Fibroblast of mammary gland (primary cell): ENCODE data around the gene TSC2.

Experiments used
- DNase-seq: peaks from one replicate; pipeline ENCODE4 v3.0.0-alpha.2; 2010; ENCODE audit warnings: low read depth
- H3K4me3 ChIP-seq: 2 replicates; pipeline ENCODE4 v1.5.1; 2011; ENCODE audit warnings: low read depth, mild to moderate bottlenecking, low read length, moderate library complexity; ENCODE audit not compliant: control insufficient read depth
- TF ChIP-seq, protein P1 (sequence below): conservative IDR thresholded peaks from 2 replicates; pipeline ENCODE4 v1.5.1; 2011; ENCODE audit warnings: low read depth, low read length, inconsistent platforms; ENCODE audit not compliant: control insufficient read depth, insufficient read depth

The TSC2 gene

DNA sequence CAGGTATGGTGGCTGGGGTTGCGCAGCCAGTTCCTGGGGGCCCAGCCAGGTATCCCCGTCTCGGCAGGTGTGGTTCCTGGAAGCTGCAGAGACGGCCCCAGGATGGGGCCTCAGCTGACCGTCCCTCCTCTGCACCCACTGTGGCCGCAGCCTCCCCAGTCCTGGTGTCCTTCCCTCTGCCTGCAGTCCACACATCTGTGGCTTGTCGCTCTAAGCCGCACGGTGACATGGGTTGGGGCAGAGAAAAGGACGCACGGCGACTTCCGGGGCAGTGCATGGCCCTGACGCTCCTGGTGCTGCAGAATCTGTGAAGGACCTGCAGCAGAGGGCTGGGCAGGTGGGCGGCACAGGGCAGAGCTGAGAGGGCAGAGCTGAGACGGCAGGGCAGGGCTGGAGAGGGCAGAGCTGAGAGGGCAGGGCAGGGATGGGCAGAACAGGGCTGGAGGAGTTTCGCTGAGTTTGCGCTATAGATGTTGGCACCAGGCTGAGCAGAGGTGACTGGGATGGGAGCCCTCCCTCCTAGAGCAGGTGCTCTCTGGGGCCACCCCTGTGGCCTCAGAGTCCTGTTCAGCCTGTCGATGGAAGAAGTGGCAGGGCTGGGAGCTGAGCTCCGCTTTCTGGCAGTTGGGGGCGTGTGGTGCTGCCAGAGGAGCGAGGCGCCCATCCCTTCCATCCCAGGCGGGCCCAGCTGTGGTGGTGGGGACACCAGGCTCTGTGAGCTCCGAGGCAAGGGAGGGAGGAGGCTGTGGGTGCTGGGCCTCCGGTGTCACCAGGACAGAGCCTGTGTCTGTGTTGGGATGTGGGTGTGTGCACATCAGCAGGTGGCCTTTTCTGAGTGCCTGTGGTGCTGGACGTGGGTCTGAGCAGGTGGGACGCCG is 23.0 kb downstream of the TSC2 start:
- TF ChIP-seq, protein P1, sequence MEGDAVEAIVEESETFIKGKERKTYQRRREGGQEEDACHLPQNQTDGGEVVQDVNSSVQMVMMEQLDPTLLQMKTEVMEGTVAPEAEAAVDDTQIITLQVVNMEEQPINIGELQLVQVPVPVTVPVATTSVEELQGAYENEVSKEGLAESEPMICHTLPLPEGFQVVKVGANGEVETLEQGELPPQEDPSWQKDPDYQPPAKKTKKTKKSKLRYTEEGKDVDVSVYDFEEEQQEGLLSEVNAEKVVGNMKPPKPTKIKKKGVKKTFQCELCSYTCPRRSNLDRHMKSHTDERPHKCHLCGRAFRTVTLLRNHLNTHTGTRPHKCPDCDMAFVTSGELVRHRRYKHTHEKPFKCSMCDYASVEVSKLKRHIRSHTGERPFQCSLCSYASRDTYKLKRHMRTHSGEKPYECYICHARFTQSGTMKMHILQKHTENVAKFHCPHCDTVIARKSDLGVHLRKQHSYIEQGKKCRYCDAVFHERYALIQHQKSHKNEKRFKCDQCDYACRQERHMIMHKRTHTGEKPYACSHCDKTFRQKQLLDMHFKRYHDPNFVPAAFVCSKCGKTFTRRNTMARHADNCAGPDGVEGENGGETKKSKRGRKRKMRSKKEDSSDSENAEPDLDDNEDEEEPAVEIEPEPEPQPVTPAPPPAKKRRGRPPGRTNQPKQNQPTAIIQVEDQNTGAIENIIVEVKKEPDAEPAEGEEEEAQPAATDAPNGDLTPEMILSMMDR, result no peak
- H3K4me3 ChIP-seq, result no peak overlapping the region
- no peak for DNase-seq

DNA sequence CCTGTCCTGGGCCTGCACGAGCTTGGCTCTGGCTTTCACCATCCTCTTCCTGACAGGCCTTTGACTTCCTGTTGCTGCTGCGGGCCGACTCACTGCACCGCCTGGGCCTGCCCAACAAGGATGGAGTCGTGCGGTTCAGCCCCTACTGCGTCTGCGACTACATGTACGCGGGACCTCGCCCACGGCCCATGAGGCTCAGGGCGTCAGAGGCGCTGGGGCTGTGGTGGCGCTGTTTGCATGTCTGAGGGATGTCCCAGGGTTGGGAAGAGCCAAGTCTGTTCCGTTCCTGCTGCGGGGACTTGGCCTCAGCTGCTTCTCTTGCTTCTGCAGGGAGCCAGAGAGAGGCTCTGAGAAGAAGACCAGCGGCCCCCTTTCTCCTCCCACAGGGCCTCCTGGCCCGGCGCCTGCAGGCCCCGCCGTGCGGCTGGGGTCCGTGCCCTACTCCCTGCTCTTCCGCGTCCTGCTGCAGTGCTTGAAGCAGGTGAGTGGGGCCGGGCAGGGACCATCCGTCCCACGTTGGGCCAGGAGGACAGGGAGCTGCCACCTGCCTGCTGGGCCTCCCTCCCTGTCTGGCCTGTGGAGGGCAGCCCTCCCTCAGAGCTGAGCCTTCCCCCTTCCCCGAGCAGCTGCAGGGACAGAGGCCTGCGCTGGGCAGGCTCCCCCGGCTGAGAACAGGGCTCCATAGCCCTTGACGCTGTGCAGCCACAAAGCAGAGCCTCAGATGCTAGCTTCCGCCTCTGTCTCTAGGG is 23.8 kb downstream of the TSC2 start:
- no peak for DNase-seq
- TF ChIP-seq, protein P1, result no peak
- no peak overlapping the region for H3K4me3 ChIP-seq

DNA sequence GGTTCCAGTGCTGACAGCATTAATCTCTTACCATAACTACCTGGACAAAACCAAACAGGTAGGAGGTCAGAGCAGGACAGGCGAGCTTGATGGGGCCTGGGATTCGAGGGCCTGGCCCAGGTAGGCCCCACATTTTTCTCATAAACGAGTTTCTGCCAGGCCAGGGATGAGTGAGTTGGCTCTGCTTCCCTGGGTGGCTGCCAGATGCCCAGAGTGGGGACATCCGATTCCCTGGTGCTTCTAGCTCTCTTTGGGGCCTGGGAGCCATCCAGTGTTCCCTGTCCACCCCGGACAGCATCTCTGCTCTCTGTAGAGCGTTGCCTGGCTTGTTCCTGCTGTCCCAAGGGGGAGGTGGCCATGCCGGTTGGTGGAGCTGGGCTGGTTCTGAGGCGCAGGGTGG is 25.1 kb downstream of the TSC2 start:
- TF ChIP-seq, protein P1, result no peak
- no peak overlapping the region for H3K4me3 ChIP-seq
- no peak for DNase-seq

DNA sequence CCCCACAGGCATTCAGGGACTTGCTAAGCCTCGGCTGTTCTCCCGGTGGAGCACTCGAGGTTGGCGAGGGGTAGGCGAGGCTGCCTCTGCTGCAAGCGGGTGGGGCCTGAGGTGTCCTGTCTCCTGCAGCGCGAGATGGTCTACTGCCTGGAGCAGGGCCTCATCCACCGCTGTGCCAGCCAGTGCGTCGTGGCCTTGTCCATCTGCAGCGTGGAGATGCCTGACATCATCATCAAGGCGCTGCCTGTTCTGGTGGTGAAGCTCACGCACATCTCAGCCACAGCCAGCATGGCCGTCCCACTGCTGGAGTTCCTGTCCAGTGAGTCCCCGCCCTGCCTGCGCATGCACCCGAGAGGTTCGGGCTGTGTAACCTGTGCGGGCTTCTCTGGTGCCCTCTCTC is 26.3 kb downstream of the TSC2 start:
- TF ChIP-seq, protein P1, result no peak

DNA sequence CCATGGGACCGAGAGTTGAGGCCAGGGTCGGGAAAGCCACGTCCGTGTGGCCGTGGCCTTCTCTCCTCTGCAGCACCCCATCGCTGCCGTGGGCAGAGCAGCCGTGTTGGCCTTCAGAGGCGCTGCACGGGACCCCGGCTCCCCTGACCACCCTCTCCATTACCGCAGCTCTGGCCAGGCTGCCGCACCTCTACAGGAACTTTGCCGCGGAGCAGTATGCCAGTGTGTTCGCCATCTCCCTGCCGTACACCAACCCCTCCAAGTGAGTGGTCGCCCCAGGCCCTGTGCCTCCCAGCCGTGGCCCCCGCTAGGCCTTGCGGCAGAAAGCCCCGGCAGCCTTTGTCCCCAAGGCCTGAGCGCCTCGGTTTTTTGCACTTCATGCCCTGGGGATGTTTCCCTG is 27.8 kb downstream of the TSC2 start:
- no peak overlapping the region for H3K4me3 ChIP-seq
- no peak for DNase-seq
- TF ChIP-seq, protein P1, result no peak

More for the DNA sequence above, 26.3 kb downstream of the TSC2 start:
- DNase-seq, result no peak
- no peak overlapping the region for H3K4me3 ChIP-seq

DNA sequence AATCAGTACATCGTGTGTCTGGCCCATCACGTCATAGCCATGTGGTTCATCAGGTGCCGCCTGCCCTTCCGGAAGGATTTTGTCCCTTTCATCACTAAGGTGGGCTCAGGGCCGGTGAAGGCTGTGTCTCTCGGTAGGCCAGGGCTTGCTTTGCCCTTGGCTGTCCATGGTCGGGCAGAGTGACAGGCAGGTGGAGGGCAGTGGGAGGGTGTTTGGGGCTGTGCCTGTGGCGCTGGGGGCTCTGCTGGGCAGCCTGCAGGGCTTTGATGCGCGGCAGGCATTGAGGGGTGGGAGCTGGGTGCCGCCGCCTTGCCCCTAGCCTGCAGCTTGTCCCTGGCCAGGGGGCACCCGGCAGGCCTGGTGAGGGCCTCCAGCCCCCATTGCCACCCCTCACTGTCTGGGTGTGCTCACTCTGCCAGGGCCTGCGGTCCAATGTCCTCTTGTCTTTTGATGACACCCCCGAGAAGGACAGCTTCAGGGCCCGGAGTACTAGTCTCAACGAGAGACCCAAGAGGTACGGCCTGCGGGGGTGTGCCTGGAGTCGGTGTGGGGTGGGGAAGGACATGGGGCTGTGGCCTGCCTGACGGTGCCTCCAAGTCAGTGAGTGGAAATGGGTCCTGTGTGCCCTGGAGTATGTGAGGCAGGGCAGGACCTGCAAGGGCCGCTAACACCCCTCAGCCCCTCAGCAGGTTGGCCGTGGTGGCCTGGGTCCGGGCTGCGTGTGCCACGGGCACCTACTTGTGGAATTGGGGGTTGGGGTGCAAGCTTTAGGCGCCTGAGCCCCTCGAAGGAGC is 28.5 kb downstream of the TSC2 start:
- TF ChIP-seq, protein P1, result no peak
- no peak for DNase-seq
- no peak overlapping the region for H3K4me3 ChIP-seq
